ENCODE results near the gene PRG3. TPM values are rescaled to one million over a fixed set of nuclear protein-coding genes. Genes with fewer than 3 reads are reported as not detected.
A peak's percentile ranks its signal among the peaks of the same experiment; 100 is the strongest.

The PRG3 gene, protein sequence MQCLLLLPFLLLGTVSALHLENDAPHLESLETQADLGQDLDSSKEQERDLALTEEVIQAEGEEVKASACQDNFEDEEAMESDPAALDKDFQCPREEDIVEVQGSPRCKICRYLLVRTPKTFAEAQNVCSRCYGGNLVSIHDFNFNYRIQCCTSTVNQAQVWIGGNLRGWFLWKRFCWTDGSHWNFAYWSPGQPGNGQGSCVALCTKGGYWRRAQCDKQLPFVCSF
- polyA plus RNA-seq (2013, experiment 1 of 2) = not detected
- not detected for polyA plus RNA-seq (2013, experiment 2 of 2)

DNA sequence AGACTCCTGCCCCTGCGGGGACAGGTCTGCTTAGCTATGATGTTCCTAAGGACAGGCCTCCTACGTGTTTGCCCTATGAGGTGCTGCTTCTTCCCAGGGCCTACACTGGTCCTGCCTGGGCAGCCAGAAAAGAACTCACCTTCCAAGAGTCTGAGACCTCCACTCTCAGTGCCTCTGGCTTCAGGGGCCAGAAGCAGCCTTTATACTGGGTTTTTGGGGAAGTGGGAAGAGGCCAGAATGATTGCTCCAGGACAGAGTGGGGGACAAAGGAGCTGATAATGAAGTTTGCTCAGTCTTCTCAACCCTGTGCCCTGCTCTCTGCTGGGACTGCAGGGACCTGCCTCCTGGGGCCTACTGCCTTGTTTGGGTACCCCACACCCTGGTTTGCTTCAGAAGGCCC lies at the start of gene PRG3:
PRG3 (minus strand) TSS at position 176 of the 400 bp plus-strand sequence. CDS start 442 bp downstream, outside the sequence.
- Histone ChIP-seq H3K27me3 (ENCODE audit: control insufficient read depth in 3 of 3, insufficient read depth in 3 of 3, low read depth in 1 of 3, low read length in 3 of 3) (peaks cover 0 to 26% (median 0%) of the 10 kb centered on the region in 3 experiments), H2BK5ac (ENCODE audit: low read length) (no peak within 1 kb of the TSS), H3K36me3 (replicated peaks in 1 of 2; ENCODE audit: control insufficient read depth in 2 of 2, insufficient read depth in 2 of 2, low read length in 2 of 2) (no peaks in the 10 kb centered on the region), H3K79me1 (ENCODE audit: low read depth, low read length) (no peaks in the 10 kb centered on the region), H3K4me1 (ENCODE audit: control insufficient read depth in 2 of 2, insufficient read depth in 1 of 2, low read depth in 1 of 2, low read length in 2 of 2) (no peaks in the 10 kb centered on the region), H3K4me3 (ENCODE audit: low read length in 2 of 2) (no peak within 1 kb of the TSS), H4K8ac (ENCODE audit: low read depth, low read length) (no peak within 1 kb of the TSS), H2BK120ac (ENCODE audit: low read depth, low read length) (no peak within 1 kb of the TSS), H3K14ac (ENCODE audit: low read length) (no peak within 1 kb of the TSS), H2AK5ac (ENCODE audit: low read depth, low read length) (no peak within 1 kb of the TSS), H3K9me3 (replicated peaks in 1 of 2; ENCODE audit: control insufficient read depth in 2 of 2, insufficient read depth in 1 of 2, low read depth in 1 of 2, low read length in 2 of 2) (no peaks in the 10 kb centered on the region), H3K23ac (ENCODE audit: low read depth, low read length, poor library complexity) (no peak within 1 kb of the TSS), H2BK12ac (ENCODE audit: low read length) (no peak within 1 kb of the TSS), H3K9ac (ENCODE audit: low read depth, low read length, poor library complexity) (no peak within 1 kb of the TSS), H3K4ac (ENCODE audit: low read length) (no peak within 1 kb of the TSS), H2BK15ac (ENCODE audit: low read length) (no peak within 1 kb of the TSS), H4K91ac (ENCODE audit: low read depth, low read length, poor library complexity) (no peak within 1 kb of the TSS), H2AFZ (ENCODE audit: low read length) (no peak within 1 kb of the TSS), H3K18ac (ENCODE audit: low read length) (no peak within 1 kb of the TSS), H3K4me2 (ENCODE audit: insufficient read depth, low read length, poor library complexity, severe bottlenecking) (no peak within 1 kb of the TSS), H3K27ac (replicated peaks; ENCODE audit: low read length) (no peak within 1 kb of the TSS)
- WGBS, 2 donors (ENCODE audit: extremely low coverage in 2 of 2, insufficient read length in 2 of 2, insufficient replicate concordance in 1 of 2) = no CpG with 5 or more reads among the region's 2 CpGs
- DNase-seq (ENCODE audit: low spot score) = no peak

DNA sequence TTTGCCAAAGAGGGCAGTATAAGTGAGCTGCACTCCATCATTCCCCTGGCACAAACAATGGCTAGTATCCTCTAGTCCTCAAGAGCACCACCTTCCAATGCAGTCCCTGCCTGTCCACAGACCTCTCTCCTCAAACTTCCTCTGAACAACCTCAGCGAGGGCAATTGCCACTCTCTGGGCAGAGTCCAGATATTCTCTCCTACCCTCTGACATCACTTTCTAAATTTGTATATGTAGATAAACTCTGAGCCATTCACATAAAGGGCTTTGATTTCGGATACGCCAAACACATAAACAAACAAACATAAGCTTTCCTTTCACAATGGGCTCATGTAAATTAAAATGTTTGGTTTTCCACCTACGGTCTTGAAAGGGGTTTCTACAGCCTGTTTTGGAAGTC lies 49.0 kb upstream of the PRG3 start:
- peaks cover 0 to 11% of the 10 kb centered on the region in 2 donors for H3K36me3 ChIP-seq (replicated peaks in 1 of 2; ENCODE audit: control insufficient read depth in 2 of 2, insufficient read depth in 2 of 2, low read length in 2 of 2)
- WGBS, 2 donors (ENCODE audit: extremely low coverage in 2 of 2, insufficient read length in 2 of 2, insufficient replicate concordance in 1 of 2) = no CpG with 5 or more reads among the region's 4 CpGs
- H2BK12ac ChIP-seq (ENCODE audit: low read length) = no peak overlapping the region
- H3K4me3 ChIP-seq (ENCODE audit: low read length in 2 of 2) = no peak overlapping the region
- H2BK120ac ChIP-seq (ENCODE audit: low read depth, low read length) = no peak overlapping the region
- H3K4me1 ChIP-seq (ENCODE audit: control insufficient read depth in 2 of 2, insufficient read depth in 1 of 2, low read depth in 1 of 2, low read length in 2 of 2) = peaks cover 6 to 9% of the 10 kb centered on the region in 2 donors
- no peak overlapping the region for H3K14ac ChIP-seq (ENCODE audit: low read length)
- H3K9me3 ChIP-seq (replicated peaks in 1 of 2; ENCODE audit: control insufficient read depth in 2 of 2, insufficient read depth in 1 of 2, low read depth in 1 of 2, low read length in 2 of 2) = no peaks in the 10 kb centered on the region
- no peak overlapping the region for H2AK5ac ChIP-seq (ENCODE audit: low read depth, low read length)
- H2BK5ac ChIP-seq (ENCODE audit: low read length) = no peak overlapping the region
- H3K23ac ChIP-seq (ENCODE audit: low read depth, low read length, poor library complexity) = no peak overlapping the region
- H2AFZ ChIP-seq (ENCODE audit: low read length) = no peak overlapping the region
- peaks cover 0 to 4% (median under 1%) of the 10 kb centered on the region in 3 experiments for H3K27me3 ChIP-seq (ENCODE audit: control insufficient read depth in 3 of 3, insufficient read depth in 3 of 3, low read depth in 1 of 3, low read length in 3 of 3)
- H2BK15ac ChIP-seq (ENCODE audit: low read length) = no peak overlapping the region
- H3K79me1 ChIP-seq (ENCODE audit: low read depth, low read length) = no peaks in the 10 kb centered on the region
- H3K4me2 ChIP-seq (ENCODE audit: insufficient read depth, low read length, poor library complexity, severe bottlenecking) = no peak overlapping the region
- no peak for DNase-seq (ENCODE audit: low spot score)
- H3K18ac ChIP-seq (ENCODE audit: low read length) = no peak overlapping the region
- H3K27ac ChIP-seq (replicated peaks; ENCODE audit: low read length) = no peak overlapping the region
- no peak overlapping the region for H4K8ac ChIP-seq (ENCODE audit: low read depth, low read length)
- no peak overlapping the region for H4K91ac ChIP-seq (ENCODE audit: low read depth, low read length, poor library complexity)
- H3K9ac ChIP-seq (ENCODE audit: low read depth, low read length, poor library complexity) = no peak overlapping the region
- no peak overlapping the region for H3K4ac ChIP-seq (ENCODE audit: low read length)

DNA sequence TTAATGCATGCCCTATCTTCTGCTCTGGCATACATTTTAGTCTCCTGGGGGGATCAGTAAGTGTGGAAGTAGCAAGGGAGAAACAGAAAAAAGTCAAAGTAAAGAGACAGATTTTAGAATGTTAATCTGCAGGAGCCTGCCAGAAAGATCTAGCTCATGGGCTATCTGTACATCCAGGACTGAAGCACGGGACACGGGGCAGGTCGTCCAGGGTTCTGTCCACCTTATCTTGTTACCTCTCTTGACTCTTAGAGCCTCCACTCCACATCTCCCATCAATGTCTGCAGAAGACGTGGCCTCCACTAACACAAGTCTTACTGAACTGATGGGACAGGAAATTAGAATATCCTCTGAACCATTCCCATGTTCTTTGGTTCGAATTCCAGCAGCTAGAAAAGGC lies 47.7 kb upstream of the PRG3 start:
- H3K18ac ChIP-seq (ENCODE audit: low read length) = no peak overlapping the region
- H3K9me3 ChIP-seq (replicated peaks in 1 of 2; ENCODE audit: control insufficient read depth in 2 of 2, insufficient read depth in 1 of 2, low read depth in 1 of 2, low read length in 2 of 2) = no peaks in the 10 kb centered on the region
- no peak overlapping the region for H2BK12ac ChIP-seq (ENCODE audit: low read length)
- H3K36me3 ChIP-seq (replicated peaks in 1 of 2; ENCODE audit: control insufficient read depth in 2 of 2, insufficient read depth in 2 of 2, low read length in 2 of 2) = peaks cover 2 to 21% of the 10 kb centered on the region in 2 donors
- H3K14ac ChIP-seq (ENCODE audit: low read length) = no peak overlapping the region
- DNase-seq (ENCODE audit: low spot score) = no peak
- H2BK15ac ChIP-seq (ENCODE audit: low read length) = no peak overlapping the region
- H3K4me3 ChIP-seq (ENCODE audit: low read length in 2 of 2) = no peak overlapping the region
- H4K8ac ChIP-seq (ENCODE audit: low read depth, low read length) = no peak overlapping the region
- no peak overlapping the region for H2BK120ac ChIP-seq (ENCODE audit: low read depth, low read length)
- WGBS, 2 donors (ENCODE audit: extremely low coverage in 2 of 2, insufficient read length in 2 of 2, insufficient replicate concordance in 1 of 2) = no CpG with 5 or more reads among the region's 5 CpGs
- H3K27ac ChIP-seq (replicated peaks; ENCODE audit: low read length) = no peak overlapping the region
- H3K4ac ChIP-seq (ENCODE audit: low read length) = no peak overlapping the region
- H2AFZ ChIP-seq (ENCODE audit: low read length) = no peak overlapping the region
- no peak overlapping the region for H3K23ac ChIP-seq (ENCODE audit: low read depth, low read length, poor library complexity)
- peaks cover 9 to 11% of the 10 kb centered on the region in 2 donors for H3K4me1 ChIP-seq (ENCODE audit: control insufficient read depth in 2 of 2, insufficient read depth in 1 of 2, low read depth in 1 of 2, low read length in 2 of 2)
- H3K9ac ChIP-seq (ENCODE audit: low read depth, low read length, poor library complexity) = no peak overlapping the region
- H3K79me1 ChIP-seq (ENCODE audit: low read depth, low read length) = no peaks in the 10 kb centered on the region
- no peak overlapping the region for H2BK5ac ChIP-seq (ENCODE audit: low read length)
- H4K91ac ChIP-seq (ENCODE audit: low read depth, low read length, poor library complexity) = no peak overlapping the region
- H2AK5ac ChIP-seq (ENCODE audit: low read depth, low read length) = no peak overlapping the region
- peaks cover 0 to 4% (median 0%) of the 10 kb centered on the region in 3 experiments for H3K27me3 ChIP-seq (ENCODE audit: control insufficient read depth in 3 of 3, insufficient read depth in 3 of 3, low read depth in 1 of 3, low read length in 3 of 3)
- no peak overlapping the region for H3K4me2 ChIP-seq (ENCODE audit: insufficient read depth, low read length, poor library complexity, severe bottlenecking)

DNA sequence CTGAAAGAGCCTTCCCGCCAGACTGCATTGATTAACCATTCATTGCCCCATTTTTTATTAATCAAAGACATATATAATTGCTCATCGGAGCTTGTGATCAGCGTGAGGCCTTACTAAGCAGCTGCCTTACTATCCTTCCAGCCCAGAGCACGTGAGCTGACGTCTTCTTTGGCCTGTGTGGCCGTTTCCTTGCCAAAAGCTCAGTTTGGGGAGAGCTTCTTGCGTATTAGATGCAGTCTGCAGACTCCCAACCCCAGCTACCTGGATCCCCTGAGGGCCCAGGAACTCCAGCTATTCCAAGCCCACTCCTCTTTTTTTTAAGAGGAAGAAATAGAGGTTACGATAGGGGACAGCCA lies 46.8 kb upstream of the PRG3 start:
- H3K18ac ChIP-seq (ENCODE audit: low read length) = no peak overlapping the region
- peak overlapping the region; percentile 98 for H2AFZ ChIP-seq (ENCODE audit: low read length)
- H3K4me1 ChIP-seq (ENCODE audit: control insufficient read depth in 2 of 2, insufficient read depth in 1 of 2, low read depth in 1 of 2, low read length in 2 of 2) = peaks cover 9 to 11% of the 10 kb centered on the region in 2 donors
- H4K8ac ChIP-seq (ENCODE audit: low read depth, low read length) = no peak overlapping the region
- peaks cover 2 to 26% of the 10 kb centered on the region in 2 donors for H3K36me3 ChIP-seq (replicated peaks in 1 of 2; ENCODE audit: control insufficient read depth in 2 of 2, insufficient read depth in 2 of 2, low read length in 2 of 2)
- no CpG with 5 or more reads among the region's 8 CpGs for WGBS, 2 donors (ENCODE audit: extremely low coverage in 2 of 2, insufficient read length in 2 of 2, insufficient replicate concordance in 1 of 2)
- H3K9ac ChIP-seq (ENCODE audit: low read depth, low read length, poor library complexity) = no peak overlapping the region
- H3K4me3 ChIP-seq (ENCODE audit: low read length in 2 of 2) = no peak overlapping the region
- no peaks in the 10 kb centered on the region for H3K79me1 ChIP-seq (ENCODE audit: low read depth, low read length)
- H3K27ac ChIP-seq (replicated peaks; ENCODE audit: low read length) = no peak overlapping the region
- no peak overlapping the region for H2BK120ac ChIP-seq (ENCODE audit: low read depth, low read length)
- H2BK5ac ChIP-seq (ENCODE audit: low read length) = no peak overlapping the region
- no peak overlapping the region for H2BK12ac ChIP-seq (ENCODE audit: low read length)
- no peak overlapping the region for H3K4me2 ChIP-seq (ENCODE audit: insufficient read depth, low read length, poor library complexity, severe bottlenecking)
- no peak overlapping the region for H3K14ac ChIP-seq (ENCODE audit: low read length)
- H4K91ac ChIP-seq (ENCODE audit: low read depth, low read length, poor library complexity) = no peak overlapping the region
- no peaks in the 10 kb centered on the region for H3K9me3 ChIP-seq (replicated peaks in 1 of 2; ENCODE audit: control insufficient read depth in 2 of 2, insufficient read depth in 1 of 2, low read depth in 1 of 2, low read length in 2 of 2)
- H3K27me3 ChIP-seq (ENCODE audit: control insufficient read depth in 3 of 3, insufficient read depth in 3 of 3, low read depth in 1 of 3, low read length in 3 of 3) = peaks cover 0 to 4% (median 0%) of the 10 kb centered on the region in 3 experiments
- no peak overlapping the region for H2BK15ac ChIP-seq (ENCODE audit: low read length)
- peak overlapping the region; percentile 64 for H2AK5ac ChIP-seq (ENCODE audit: low read depth, low read length)
- no peak for DNase-seq (ENCODE audit: low spot score)
- no peak overlapping the region for H3K4ac ChIP-seq (ENCODE audit: low read length)
- no peak overlapping the region for H3K23ac ChIP-seq (ENCODE audit: low read depth, low read length, poor library complexity)
